A673 (cell line): ENCODE data around the gene WWP2.

Experiments
- CTCF ChIP-seq: fragments of 300-800, 200-600 bp; sonication (generic); conservative IDR thresholded peaks from 2 replicates; pipeline ENCODE4 v1.5.1; 2017; ENCODE audit warnings: low read depth, mild to moderate bottlenecking, antibody characterized with exemption, low read length, moderate library complexity, mixed read lengths
- EZH2 ChIP-seq: fragments of 200-600 bp; sonication (generic); IDR thresholded peaks from 2 replicates; pipeline ENCODE4 v1.6.1; 2017; ENCODE audit warnings: borderline replicate concordance, low read depth, mild to moderate bottlenecking, mixed read lengths, antibody characterized with exemption, low read length; ENCODE audit not compliant: poor library complexity, severe bottlenecking

- no peak for TF ChIP-seq EZH2
- no peak for TF ChIP-seq CTCF
These were observed 173.6 kb downstream of the WWP2 start for GRCh38 chr16:69935740-69936139.
